PC-3 (cell line): ENCODE data around the gene SERPINB6. TPM values are rescaled to one million over a fixed set of nuclear protein-coding genes. Genes with fewer than 3 reads are reported as not detected.

Experiments
- ATAC-seq: fragments of 200-7000 bp; cut with Tn5 transposase; 2 replicates; pipeline ENCODE4 v1.9.1; 2020; ENCODE audit warnings: mild to moderate bottlenecking, moderate library complexity
- BruUV-seq: library from RNA; stranded (reverse); fragments of 400-500 nt; replicated peaks from 2 replicates; lab custom pipeline; 2021; lab: Mats Ljungman, UMichigan
- CTCF ChIA-PET: fragments of 300-600 bp; sonication (Branson Sonifier 250); formaldehyde crosslinking; loops from one replicate; lab custom pipeline; 2022; ENCODE audit warnings: antibody characterized with exemption; lab: Charles Lee
- POLR2A ChIA-PET: fragments of 300-600 bp; sonication (Branson Sonifier 250); formaldehyde crosslinking; loops from one replicate; lab custom pipeline; 2022; ENCODE audit warnings: antibody characterized with exemption; ENCODE audit not compliant: unreplicated experiment; lab: Charles Lee
- DNase-seq: peaks from one replicate; pipeline ENCODE4 v3.0.0-alpha.2; 2015
- H2AFZ ChIP-seq: fragments of 300-600 bp; sonication (generic); 2 replicates; pipeline ENCODE4 v1.6.0; 2016; ENCODE audit warnings: antibody characterized with exemption, low read length
- H3F3A ChIP-seq: fragments of 300-600 bp; sonication (generic); one replicate; pipeline ENCODE4 v1.6.0; 2017; ENCODE audit warnings: antibody characterized with exemption, low read length, control low read depth, mild to moderate bottlenecking; ENCODE audit not compliant: unreplicated experiment
- H3K27ac ChIP-seq: fragments of 300-600 bp; sonication (generic); 2 replicates; pipeline ENCODE4 v1.5.1; 2016; ENCODE audit warnings: mild to moderate bottlenecking, low read length
- H3K27me3 ChIP-seq: fragments of 300-600 bp; sonication (generic); 2 replicates; pipeline ENCODE4 v1.6.1; 2016; ENCODE audit warnings: low read length, mixed read lengths
- H3K36me3 ChIP-seq: fragments of 300-600 bp; sonication (generic); 2 replicates; pipeline ENCODE4 v1.6.1; 2016; ENCODE audit warnings: low read depth, mixed run types, low read length, mixed read lengths
- H3K4me1 ChIP-seq: fragments of 300-600 bp; sonication (generic); 2 replicates; pipeline ENCODE4 v1.5.1; 2016; ENCODE audit warnings: low read length; ENCODE audit not compliant: insufficient read depth
- H3K4me2 ChIP-seq: fragments of 300-600 bp; sonication (generic); 2 replicates; pipeline ENCODE4 v1.6.0; 2016; ENCODE audit warnings: low read length
- H3K4me3 ChIP-seq: fragments of 300-600 bp; sonication (generic); 2 replicates; pipeline ENCODE4 v1.5.1; 2016; ENCODE audit warnings: mild to moderate bottlenecking, low read length, mixed read lengths
- H3K79me2 ChIP-seq: fragments of 300-600 bp; sonication (generic); 2 replicates; pipeline ENCODE4 v1.6.1; 2017; ENCODE audit warnings: low read length, mixed read lengths
- H3K9ac ChIP-seq: fragments of 300-600 bp; sonication (generic); 2 replicates; pipeline ENCODE4 v1.6.0; 2016; ENCODE audit warnings: mild to moderate bottlenecking, low read length
- H3K9me2 ChIP-seq: fragments of 300-600 bp; sonication (generic); replicated peaks from 2 replicates; pipeline ENCODE4 v1.6.1; 2016; ENCODE audit warnings: mixed run types, low read length, mixed read lengths
- H3K9me3 ChIP-seq: fragments of 300-600 bp; sonication (generic); 2 replicates; pipeline ENCODE4 v1.6.1; 2016; ENCODE audit warnings: low read length, mixed read lengths
- H4K20me1 ChIP-seq: fragments of 300-600 bp; sonication (generic); 2 replicates; pipeline ENCODE4 v1.6.1; 2016; ENCODE audit warnings: low read length, mixed read lengths
- CTCF ChIP-seq: fragments of 300-600 bp; sonication (generic); conservative IDR thresholded peaks from 2 replicates; pipeline ENCODE4 v1.5.1; 2017; ENCODE audit warnings: antibody characterized with exemption, low read depth, mild to moderate bottlenecking, low read length
- EZH2 ChIP-seq: fragments of 300-600 bp; sonication (generic); IDR thresholded peaks from one replicate; pipeline ENCODE4 v1.6.1; 2017; ENCODE audit warnings: antibody characterized with exemption, mild to moderate bottlenecking, low read length; ENCODE audit not compliant: unreplicated experiment
- EZH2phosphoT487 ChIP-seq: fragments of 300-600 bp; sonication (generic); IDR thresholded peaks from 2 replicates; pipeline ENCODE4 v1.6.1; 2018; ENCODE audit warnings: mild to moderate bottlenecking, antibody characterized with exemption, low read length, borderline replicate concordance
- intact Hi-C: fragments of 100-400 bp; cut with micrococcal nuclease; formaldehyde crosslinking; loops from 2 replicates; pipeline ENCODE4 v1.9.0; 2023
- total RNA-seq: library from RNA; depleted of rRNA; stranded (reverse); fragments of >200 nt; gene quantifications from 2 replicates; pipeline ENCODE4 v1.2.3, GENCODE V29; 2014

SERPINB6 gene
- total RNA-seq, 1 experiment from 2014 or later: 119 TPM

GRCh38 chr6:2914318-2914660 lies 57.1 kb downstream of the SERPINB6 start:
- no peaks in the 10 kb centered on the region for H3K9me3 ChIP-seq
- no peak overlapping the region for H2AFZ ChIP-seq
- no peaks in the 10 kb centered on the region for H4K20me1 ChIP-seq
- no peaks in the 10 kb centered on the region for H3K36me3 ChIP-seq
- intact Hi-C loops: no loop called here
- 0 out of 2 replicates have a peak, but pooled peaks cover 3% of the 10 kb centered on the region for H3K4me1 ChIP-seq
- ATAC-seq: peak; percentile 23; the same call in 1 of the 2 replicates
- H3K27me3 ChIP-seq: no peaks in the 10 kb centered on the region
- BruUV-seq: no TSS peak
- no peaks in the 10 kb centered on the region for H3K79me2 ChIP-seq
- no peaks in the 10 kb centered on the region for H3K9me2 ChIP-seq
- POLR2A ChIA-PET: interaction anchor here (0.6 kb wide), 1 partner anchor 77 kb away, joined by 4 read pairs; no protein-coding TSS in a partner anchor
- H3K4me3 ChIP-seq: no peak overlapping the region
- CTCF ChIA-PET: no interaction called here
- H3K4me2 ChIP-seq: no peak overlapping the region
- no peak overlapping the region for H3K27ac ChIP-seq
- no peak for DNase-seq
- TF ChIP-seq EZH2phosphoT487: no peak
- no peak for TF ChIP-seq EZH2
- TF ChIP-seq CTCF: no peak
- H3K9ac ChIP-seq: no peak overlapping the region
- H3F3A ChIP-seq: no peaks in the 10 kb centered on the region

- H3K9ac ChIP-seq: no peak overlapping the region
- H3K9me2 ChIP-seq: no peaks in the 10 kb centered on the region
- H3F3A ChIP-seq: no peaks in the 10 kb centered on the region
- no peaks in the 10 kb centered on the region for H3K27me3 ChIP-seq
- BruUV-seq: no TSS peak
- ChIA-PET CTCF (no interaction called here), POLR2A (no interaction called here)
- TF ChIP-seq EZH2 (no peak), EZH2phosphoT487 (no peak), CTCF (no peak)
- H4K20me1 ChIP-seq: no peaks in the 10 kb centered on the region
- H3K4me1 ChIP-seq: 0 out of 2 replicates have a peak, but pooled peaks cover 3% of the 10 kb centered on the region
- ATAC-seq (no peak), DNase-seq (no peak)
- no peak overlapping the region for H3K27ac ChIP-seq
- H3K79me2 ChIP-seq: no peaks in the 10 kb centered on the region
- intact Hi-C loops: no loop called here
- no peak overlapping the region for H2AFZ ChIP-seq
- no peak overlapping the region for H3K4me3 ChIP-seq
- no peaks in the 10 kb centered on the region for H3K36me3 ChIP-seq
- H3K9me3 ChIP-seq: no peaks in the 10 kb centered on the region
- H3K4me2 ChIP-seq: no peak overlapping the region
These were observed 57.6 kb downstream of the SERPINB6 start for GRCh38 chr6:2913621-2914317.

GRCh38 chr6:2911171-2911570 lies 60.2 kb downstream of the SERPINB6 start:
- DNase-seq (no peak), ATAC-seq (no peak)
- POLR2A ChIA-PET: no interaction called here
- TF ChIP-seq EZH2phosphoT487 (no peak), EZH2 (no peak)
- no peak overlapping the region for H3K27ac ChIP-seq
- CTCF ChIA-PET: interaction anchor here (0.7 to 0.9 kb wide), 4 partner anchors 65 to 887 kb away, joined by 3 to 5 read pairs (median 3); no protein-coding TSS in a partner anchor
- H4K20me1 ChIP-seq: no peaks in the 10 kb centered on the region
- no peak overlapping the region for H3K4me2 ChIP-seq
- no peaks in the 10 kb centered on the region for H3K27me3 ChIP-seq
- no peaks in the 10 kb centered on the region for H3K9me3 ChIP-seq
- no TSS peak for BruUV-seq
- H3K79me2 ChIP-seq: no peaks in the 10 kb centered on the region
- no peaks in the 10 kb centered on the region for H3K9me2 ChIP-seq
- intact Hi-C loops: loop anchor here (1.0 kb wide), 2 partner anchors 65 to 120 kb away; no protein-coding TSS in a partner anchor
- no peak overlapping the region for H2AFZ ChIP-seq
- H3K4me1 ChIP-seq: 0 out of 2 replicates have a peak, but pooled peaks cover 3% of the 10 kb centered on the region
- no peak overlapping the region for H3K9ac ChIP-seq
- no peaks in the 10 kb centered on the region for H3F3A ChIP-seq
- H3K4me3 ChIP-seq: no peak overlapping the region
- H3K36me3 ChIP-seq: no peaks in the 10 kb centered on the region
